Trophoblast cell (in vitro differentiated cells and primary cell): ENCODE results near the gene B3GLCT.

ENCODE experiments used
- DNase-seq, 2 donors: peaks; one replicate each; pipeline ENCODE4 v3.0.0-alpha.2; 2016
- H2AFZ ChIP-seq: 2 replicates; pipeline ENCODE4 v1.6.1; 2013; ENCODE audit warnings: low read length, moderate library complexity, mild to moderate bottlenecking; ENCODE audit not compliant: insufficient read depth, poor library complexity
- H2AK5ac ChIP-seq: 2 replicates; pipeline ENCODE4 v1.6.1; 2013; ENCODE audit warnings: mild to moderate bottlenecking, low read length
- H2BK120ac ChIP-seq: 2 replicates; pipeline ENCODE4 v1.6.1; 2013; ENCODE audit warnings: low read length, mild to moderate bottlenecking, moderate library complexity; ENCODE audit not compliant: insufficient read depth, poor library complexity
- H2BK12ac ChIP-seq: 2 replicates; pipeline ENCODE4 v1.6.1; 2013; ENCODE audit warnings: mild to moderate bottlenecking, low read length, moderate library complexity
- H2BK5ac ChIP-seq: 2 replicates; pipeline ENCODE4 v1.6.1; 2013; ENCODE audit warnings: low read length, low read depth, moderate library complexity, mild to moderate bottlenecking; ENCODE audit not compliant: poor library complexity
- H3K14ac ChIP-seq: 2 replicates; pipeline ENCODE4 v1.6.1; 2013; ENCODE audit warnings: mild to moderate bottlenecking, low read length
- H3K18ac ChIP-seq: 2 replicates; pipeline ENCODE4 v1.6.1; 2013; ENCODE audit warnings: mild to moderate bottlenecking, low read length
- H3K23ac ChIP-seq: 2 replicates; pipeline ENCODE4 v1.6.1; 2013; ENCODE audit warnings: low read length
- H3K27ac ChIP-seq: 2 replicates; pipeline ENCODE4 v1.5.1; 2013; ENCODE audit warnings: low read depth, mild to moderate bottlenecking, inconsistent platforms, low read length, moderate library complexity
- H3K27me3 ChIP-seq: 2 replicates; pipeline ENCODE4 v1.6.1; 2013; ENCODE audit warnings: inconsistent platforms, mild to moderate bottlenecking, low read length, moderate library complexity; ENCODE audit not compliant: insufficient read depth
- H3K36me3 ChIP-seq, 2 experiments: 1 replicate in 1 of 2; 2 replicates in 1 of 2; pipeline ENCODE4 v1.6.1; 2013; ENCODE audit warnings: low read length in 2 of 2, mild to moderate bottlenecking in 2 of 2, moderate library complexity in 1 of 2; ENCODE audit not compliant: insufficient read depth in 2 of 2, control insufficient read depth in 1 of 2
- H3K4ac ChIP-seq: 2 replicates; pipeline ENCODE4 v1.6.1; 2013; ENCODE audit warnings: low read depth, mild to moderate bottlenecking, low read length, moderate library complexity
- H3K4me1 ChIP-seq, 2 experiments: 1 replicate in 1 of 2; 2 replicates in 1 of 2; pipeline ENCODE4 v1.6.1; 2013; ENCODE audit warnings: low read length in 2 of 2, mild to moderate bottlenecking in 2 of 2, moderate library complexity in 1 of 2; ENCODE audit not compliant: insufficient read depth in 2 of 2, control insufficient read depth in 1 of 2
- H3K4me2 ChIP-seq: 2 replicates; pipeline ENCODE4 v1.6.1; 2013; ENCODE audit warnings: inconsistent platforms, mild to moderate bottlenecking, low read length, moderate library complexity
- H3K4me3 ChIP-seq: 2 replicates; pipeline ENCODE4 v1.5.1; 2013; ENCODE audit warnings: mild to moderate bottlenecking, low read depth, low read length, inconsistent platforms
- H3K79me1 ChIP-seq: one replicate; pipeline ENCODE4 v1.6.1; 2013; ENCODE audit warnings: low read length
- H3K79me2 ChIP-seq: 2 replicates; pipeline ENCODE4 v1.6.1; 2013; ENCODE audit warnings: low read length, mild to moderate bottlenecking; ENCODE audit not compliant: control insufficient read depth, insufficient read depth, poor library complexity
- H3K9ac ChIP-seq: 2 replicates; pipeline ENCODE4 v1.6.1; 2013; ENCODE audit warnings: mild to moderate bottlenecking, low read length
- H3K9me3 ChIP-seq: 2 replicates; pipeline ENCODE4 v1.6.1; 2013; ENCODE audit warnings: low read depth, mild to moderate bottlenecking, control low read depth, inconsistent platforms, low read length; ENCODE audit not compliant: insufficient read depth
- H4K12ac ChIP-seq: 2 replicates; pipeline ENCODE4 v1.6.1; 2013; ENCODE audit warnings: low read depth, mild to moderate bottlenecking, low read length, moderate library complexity
- H4K8ac ChIP-seq: 2 replicates; pipeline ENCODE4 v1.6.1; 2013; ENCODE audit warnings: low read depth, mild to moderate bottlenecking, low read length, moderate library complexity
- H4K91ac ChIP-seq: one replicate; pipeline ENCODE4 v1.6.1; 2013; ENCODE audit warnings: low read depth, mild to moderate bottlenecking, low read length, moderate library complexity
- WGBS: extraction: QIAGEN DNeasy Blood & Tissue Kit; methylation state at CpG from one replicate; pipeline ENCODE4 v1.1.7; 2013; ENCODE audit warnings: missing lambda C conversion rate; ENCODE audit not compliant: insufficient read length, insufficient coverage; ENCODE audit errors: extremely low coverage; 5-methylcytosine and 5-hydroxymethylcytosine counted together

The B3GLCT gene

GRCh38 chr13:31250435-31250834, 50.7 kb downstream of the B3GLCT start:
- Histone ChIP-seq H4K91ac (no peak overlapping the region), H3K36me3 (no peaks in the 10 kb centered on the region), H3K4me1 (no peaks in the 10 kb centered on the region), H3K14ac (no peak overlapping the region), H3K4me3 (no peak overlapping the region), H2BK120ac (no peak overlapping the region), H3K4me2 (no peak overlapping the region), H3K4ac (no peak overlapping the region), H3K27me3 (no peaks in the 10 kb centered on the region), H3K27ac (no peak overlapping the region), H2AFZ (no peak overlapping the region), H3K79me2 (no peaks in the 10 kb centered on the region), H2AK5ac (no peak overlapping the region), H3K9ac (no peak overlapping the region), H2BK5ac (no peak overlapping the region), H4K8ac (no peak overlapping the region), H3K23ac (no peak overlapping the region), H3K79me1 (no peaks in the 10 kb centered on the region), H3K18ac (no peak overlapping the region), H2BK12ac (no peak overlapping the region), H4K12ac (no peak overlapping the region), H3K9me3 (no peaks in the 10 kb centered on the region)
- DNase-seq = no peak
- no CpG with 5 or more reads among the region's 7 CpGs for WGBS

DNA sequence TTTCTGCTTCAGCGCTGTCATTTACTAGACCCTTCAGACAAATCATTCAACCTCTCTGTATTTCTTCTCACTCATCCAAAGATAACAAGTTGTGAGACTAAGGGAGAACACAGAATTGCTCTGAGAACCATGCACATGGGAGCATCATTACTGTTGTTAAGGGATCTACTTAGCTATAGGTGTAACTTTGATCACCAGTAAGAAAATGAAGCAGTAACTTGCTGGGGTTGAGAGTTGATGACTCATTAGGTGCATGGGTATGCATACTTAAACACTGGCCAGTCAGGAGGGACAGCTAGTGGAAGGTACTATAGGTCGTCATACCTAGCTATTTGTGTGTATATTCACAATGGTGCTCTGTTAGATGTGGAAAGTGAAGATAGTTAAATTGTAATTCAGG, 61.5 kb downstream of the B3GLCT start:
- Histone ChIP-seq H3K79me2 (no peaks in the 10 kb centered on the region), H4K8ac (no peak overlapping the region), H3K4me1 (no peaks in the 10 kb centered on the region), H3K23ac (no peak overlapping the region), H3K14ac (no peak overlapping the region), H3K79me1 (no peaks in the 10 kb centered on the region), H3K27ac (no peak overlapping the region), H3K4me3 (no peak overlapping the region), H3K4me2 (no peak overlapping the region), H2AK5ac (no peak overlapping the region), H2BK12ac (no peak overlapping the region), H3K18ac (no peak overlapping the region), H3K9ac (no peak overlapping the region), H2BK5ac (no peak overlapping the region), H2BK120ac (no peak overlapping the region), H3K4ac (no peak overlapping the region), H2AFZ (no peak overlapping the region), H3K36me3 (no peaks in the 10 kb centered on the region), H3K27me3 (no peaks in the 10 kb centered on the region), H4K12ac (no peak overlapping the region), H4K91ac (no peak overlapping the region), H3K9me3 (no peaks in the 10 kb centered on the region)
- no peak for DNase-seq
- WGBS = no CpG with 5 or more reads among the region's 2 CpGs

DNA sequence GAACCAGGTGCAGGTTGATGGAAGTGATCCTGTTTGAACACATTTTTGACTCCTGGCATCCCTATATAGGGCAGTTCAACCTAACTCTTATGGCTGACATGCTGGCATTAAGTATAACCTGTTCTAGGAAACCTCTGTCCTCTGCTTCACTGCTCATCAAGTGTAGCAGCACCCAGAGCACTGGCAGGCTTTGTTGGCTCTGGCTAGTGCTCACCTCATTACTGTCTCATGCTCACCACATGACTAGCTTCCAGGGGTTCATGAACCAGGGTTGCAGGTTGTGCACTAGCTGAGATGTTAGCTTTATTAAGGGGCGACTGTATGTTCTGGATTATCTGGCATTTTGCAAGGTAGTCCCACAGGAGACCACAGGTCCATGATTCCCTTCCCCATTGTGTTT, 63.6 kb downstream of the B3GLCT start:
- Histone ChIP-seq H3K79me1 (no peaks in the 10 kb centered on the region), H3K79me2 (no peaks in the 10 kb centered on the region), H3K9me3 (no peaks in the 10 kb centered on the region), H3K14ac (no peak overlapping the region), H3K27ac (no peak overlapping the region), H3K23ac (no peak overlapping the region), H4K91ac (no peak overlapping the region), H4K12ac (no peak overlapping the region), H2BK12ac (no peak overlapping the region), H2BK5ac (no peak overlapping the region), H3K27me3 (no peaks in the 10 kb centered on the region), H3K4ac (no peak overlapping the region), H3K4me1 (no peaks in the 10 kb centered on the region), H2AK5ac (no peak overlapping the region), H3K36me3 (no peaks in the 10 kb centered on the region), H2BK120ac (no peak overlapping the region), H2AFZ (no peak overlapping the region), H4K8ac (no peak overlapping the region), H3K18ac (no peak overlapping the region), H3K4me2 (no peak overlapping the region), H3K9ac (no peak overlapping the region), H3K4me3 (no peak overlapping the region)
- no CpG with 5 or more reads among the region's 1 CpG for WGBS
- DNase-seq = no peak

DNA sequence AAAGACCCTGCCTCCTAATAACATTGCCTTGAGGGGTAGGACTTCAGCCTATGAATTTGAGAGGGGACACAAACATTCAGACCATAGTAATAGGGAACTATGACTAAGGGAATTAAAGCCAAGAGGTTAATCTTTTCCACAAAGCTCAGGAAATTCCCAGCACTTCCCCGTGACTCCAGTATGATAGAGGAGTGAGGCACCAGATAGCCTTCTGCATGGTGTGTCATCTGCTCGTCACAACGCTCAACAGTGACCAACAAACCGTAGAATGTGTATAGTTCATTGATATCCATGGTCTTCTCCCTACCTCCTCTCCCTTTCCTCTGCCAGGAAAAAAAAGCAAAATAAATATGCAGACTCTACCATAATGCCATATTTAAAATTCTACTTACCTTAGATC, 64.4 kb downstream of the B3GLCT start:
- no peak overlapping the region for H3K18ac ChIP-seq
- no peak overlapping the region for H3K4me3 ChIP-seq
- no peak overlapping the region for H2BK120ac ChIP-seq
- H3K4ac ChIP-seq = no peak overlapping the region
- no peak overlapping the region for H3K14ac ChIP-seq
- H3K79me2 ChIP-seq = no peaks in the 10 kb centered on the region
- H3K27ac ChIP-seq = no peak overlapping the region
- no peak overlapping the region for H4K12ac ChIP-seq
- H3K4me1 ChIP-seq = no peaks in the 10 kb centered on the region
- no peak overlapping the region for H3K23ac ChIP-seq
- no peak overlapping the region for H2BK12ac ChIP-seq
- H2BK5ac ChIP-seq = no peak overlapping the region
- no peak overlapping the region for H3K9ac ChIP-seq
- no peak overlapping the region for H4K8ac ChIP-seq
- no peaks in the 10 kb centered on the region for H3K9me3 ChIP-seq
- no peaks in the 10 kb centered on the region for H3K79me1 ChIP-seq
- H3K4me2 ChIP-seq = no peak overlapping the region
- H3K27me3 ChIP-seq = no peaks in the 10 kb centered on the region
- H3K36me3 ChIP-seq = no peaks in the 10 kb centered on the region
- no peak overlapping the region for H2AK5ac ChIP-seq
- H4K91ac ChIP-seq = no peak overlapping the region
- WGBS = no CpG with 5 or more reads among the region's 4 CpGs
- no peak for DNase-seq
- H2AFZ ChIP-seq = no peak overlapping the region
